Neural progenitor cell (in vitro differentiated cells): ENCODE results near the gene PRSS12. TPM values are rescaled to one million over a fixed set of nuclear protein-coding genes. Genes with fewer than 3 reads are reported as not detected.
A peak's percentile ranks its signal among the peaks of the same experiment; 100 is the strongest.

ENCODE experiments used
- DNase-seq: peaks from one replicate; pipeline ENCODE4 v3.0.0-alpha.2; 2016; ENCODE audit warnings: low spot score
- H2AFZ ChIP-seq: fragments of 200-600 bp; sonication (generic); replicated peaks from 2 replicates; pipeline ENCODE4 v1.6.1; 2016; ENCODE audit warnings: antibody characterized with exemption
- H3F3A ChIP-seq: fragments of 200-600 bp; sonication (generic); 2 replicates; pipeline ENCODE4 v1.6.1; 2016; ENCODE audit warnings: antibody characterized with exemption, low read depth
- H3K27ac ChIP-seq: fragments of 200-600 bp; sonication (generic); 2 replicates; pipeline ENCODE4 v1.5.1; 2016; ENCODE audit warnings: mild to moderate bottlenecking
- H3K27me3 ChIP-seq: fragments of 200-600 bp; sonication (generic); 2 replicates; pipeline ENCODE4 v1.6.1; 2016; ENCODE audit warnings: mild to moderate bottlenecking, moderate library complexity
- H3K36me3 ChIP-seq: fragments of 200-600 bp; sonication (generic); 2 replicates; pipeline ENCODE4 v1.5.1; 2016
- H3K4me1 ChIP-seq: fragments of 200-600 bp; sonication (generic); 2 replicates; pipeline ENCODE4 v1.6.1; 2016; ENCODE audit warnings: mixed run types
- H3K4me2 ChIP-seq: fragments of 200-600 bp; sonication (generic); 2 replicates; pipeline ENCODE4 v1.6.1; 2016
- H3K4me3 ChIP-seq: fragments of 200-600 bp; sonication (generic); 2 replicates; pipeline ENCODE4 v1.5.1; 2016
- H3K79me2 ChIP-seq: fragments of 200-600 bp; sonication (generic); 2 replicates; pipeline ENCODE4 v1.6.1; 2016; ENCODE audit warnings: low read depth
- H3K9ac ChIP-seq: fragments of 200-600 bp; sonication (generic); 2 replicates; pipeline ENCODE4 v1.6.1; 2016
- H3K9me3 ChIP-seq: fragments of 200-600 bp; sonication (generic); 2 replicates; pipeline ENCODE4 v1.5.1; 2016; ENCODE audit warnings: low read depth
- H4K20me1 ChIP-seq: fragments of 200-600 bp; sonication (generic); 2 replicates; pipeline ENCODE4 v1.6.1; 2016; ENCODE audit warnings: low read depth
- H3K27ac Mint-ChIP-seq: 3 replicates; pipeline ENCODE4 v1.8.0; 2021; ENCODE audit warnings: mixed read lengths
- H3K27me3 Mint-ChIP-seq: 2 replicates; pipeline ENCODE4 v1.8.0; 2022; ENCODE audit warnings: low read depth, mild to moderate bottlenecking, inconsistent platforms, moderate library complexity, mixed read lengths; ENCODE audit not compliant: insufficient read depth
- H3K36me3 Mint-ChIP-seq: 3 replicates; pipeline ENCODE4 v1.8.0; 2021; ENCODE audit warnings: mixed read lengths
- H3K4me1 Mint-ChIP-seq: 3 replicates; pipeline ENCODE4 v1.8.0; 2021; ENCODE audit warnings: mixed read lengths
- H3K4me3 Mint-ChIP-seq: 3 replicates; pipeline ENCODE4 v1.8.0; 2021; ENCODE audit warnings: mild to moderate bottlenecking, moderate library complexity, mixed read lengths
- H3K9me3 Mint-ChIP-seq: 3 replicates; pipeline ENCODE4 v1.8.0; 2020; ENCODE audit warnings: mixed read lengths
- CTCF ChIP-seq: fragments of 200-600 bp; sonication (generic); IDR thresholded peaks from 2 replicates; pipeline ENCODE4 v1.5.1; 2017; ENCODE audit warnings: antibody characterized with exemption, mild to moderate bottlenecking
- EZH2 ChIP-seq: fragments of 200-600 bp; sonication (generic); IDR thresholded peaks from 2 replicates; pipeline ENCODE4 v1.6.1; 2017; ENCODE audit warnings: antibody characterized with exemption, mild to moderate bottlenecking, moderate library complexity
- EZH2phosphoT487 ChIP-seq: fragments of 200-600 bp; sonication (generic); IDR thresholded peaks from 2 replicates; pipeline ENCODE4 v1.6.1; 2017; ENCODE audit warnings: antibody characterized with exemption
- total RNA-seq: library from RNA; depleted of rRNA; stranded (reverse); fragments of >200 nt; gene quantifications from 2 replicates; pipeline ENCODE4 v1.2.3, GENCODE V29; 2015; ENCODE audit warnings: low replicate concordance

Gene PRSS12
- total RNA-seq, 1 donor from 2014 or later, result 1.9 TPM

DNA sequence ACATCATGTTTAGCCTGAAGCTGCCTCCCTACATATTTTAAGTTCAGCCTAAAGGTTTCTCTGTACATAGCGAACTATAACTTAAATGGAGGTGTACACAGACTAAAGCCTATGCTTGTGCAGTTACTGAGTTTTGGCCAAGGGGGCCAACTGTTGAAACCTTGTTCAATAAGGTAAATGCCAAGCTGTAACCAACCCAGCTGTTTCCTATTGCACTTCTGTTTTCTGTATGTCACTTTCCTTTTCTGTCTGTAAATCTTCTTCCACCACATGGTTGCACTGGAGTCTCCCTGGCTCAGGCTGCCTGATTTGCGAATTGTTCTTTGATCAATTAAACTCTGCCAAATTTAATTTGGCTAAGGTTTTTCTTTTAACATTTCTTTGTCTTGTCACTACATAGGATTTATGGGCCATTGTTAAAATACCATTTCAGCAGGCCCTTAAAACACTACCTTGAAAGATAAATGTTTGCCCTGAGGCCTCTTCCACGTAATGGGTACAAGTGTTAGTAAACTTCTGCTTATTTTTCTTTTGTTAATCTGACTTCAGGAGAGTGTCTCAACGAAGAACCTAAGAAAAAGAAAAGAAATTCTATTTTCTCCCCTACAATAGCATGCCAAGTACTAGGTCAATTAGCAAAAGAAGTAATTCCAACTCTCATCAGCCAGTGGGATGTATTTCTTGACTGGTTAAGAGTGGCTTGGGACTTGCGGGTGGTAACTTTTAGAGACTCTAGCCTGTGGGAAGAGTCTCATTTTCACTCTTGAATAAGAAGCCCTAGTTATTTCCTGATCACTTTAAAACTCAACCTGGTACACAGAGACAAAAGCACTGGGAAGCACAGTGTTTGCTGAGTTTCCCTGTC lies 45.7 kb upstream of the PRSS12 start:
- no peak overlapping the region for H3K27ac Mint-ChIP-seq
- peaks cover 2% of the 10 kb centered on the region for H3K27me3 Mint-ChIP-seq
- no peak for TF ChIP-seq EZH2
- TF ChIP-seq CTCF, result no peak
- TF ChIP-seq EZH2phosphoT487, result no peak
- Histone ChIP-seq H3K9me3 (no peaks in the 10 kb centered on the region), H3K27ac (no peak overlapping the region), H3K4me2 (no peak overlapping the region), H2AFZ (no peak overlapping the region), H3K4me1 (peaks cover 30% of the 10 kb centered on the region), H3K9ac (no peak overlapping the region), H4K20me1 (no peaks in the 10 kb centered on the region), H3F3A (no peaks in the 10 kb centered on the region), H3K36me3 (no peaks in the 10 kb centered on the region), H3K27me3 (no peaks in the 10 kb centered on the region), H3K79me2 (no peaks in the 10 kb centered on the region), H3K4me3 (no peak overlapping the region)
- no peak overlapping the region for H3K4me3 Mint-ChIP-seq
- DNase-seq, result no peak
- no peaks in the 10 kb centered on the region for H3K36me3 Mint-ChIP-seq
- H3K4me1 Mint-ChIP-seq, result peaks cover 16% of the 10 kb centered on the region
- no peaks in the 10 kb centered on the region for H3K9me3 Mint-ChIP-seq

- H2AFZ ChIP-seq, result no peak overlapping the region
- H3K4me1 ChIP-seq, result peaks cover 30% of the 10 kb centered on the region
- Mint-ChIP-seq H3K27me3 (peaks cover 4% of the 10 kb centered on the region), H3K27ac (no peak overlapping the region), H3K36me3 (no peaks in the 10 kb centered on the region), H3K4me1 (peaks cover 16% of the 10 kb centered on the region), H3K4me3 (no peak overlapping the region), H3K9me3 (peaks cover 2% of the 10 kb centered on the region)
- H3K79me2 ChIP-seq, result no peaks in the 10 kb centered on the region
- H3F3A ChIP-seq, result no peaks in the 10 kb centered on the region
- DNase-seq, result no peak
- no peak overlapping the region for H3K27ac ChIP-seq
- H3K27me3 ChIP-seq, result no peaks in the 10 kb centered on the region
- no peaks in the 10 kb centered on the region for H3K36me3 ChIP-seq
- H3K9ac ChIP-seq, result no peak overlapping the region
- no peak overlapping the region for H3K4me2 ChIP-seq
- no peaks in the 10 kb centered on the region for H3K9me3 ChIP-seq
- no peak overlapping the region for H3K4me3 ChIP-seq
- TF ChIP-seq EZH2phosphoT487, result no peak
- no peak for TF ChIP-seq CTCF
- TF ChIP-seq EZH2, result no peak
- no peaks in the 10 kb centered on the region for H4K20me1 ChIP-seq
Observed at GRCh38 chr4:118397623-118397979, 44.8 kb upstream of the PRSS12 start.

DNA sequence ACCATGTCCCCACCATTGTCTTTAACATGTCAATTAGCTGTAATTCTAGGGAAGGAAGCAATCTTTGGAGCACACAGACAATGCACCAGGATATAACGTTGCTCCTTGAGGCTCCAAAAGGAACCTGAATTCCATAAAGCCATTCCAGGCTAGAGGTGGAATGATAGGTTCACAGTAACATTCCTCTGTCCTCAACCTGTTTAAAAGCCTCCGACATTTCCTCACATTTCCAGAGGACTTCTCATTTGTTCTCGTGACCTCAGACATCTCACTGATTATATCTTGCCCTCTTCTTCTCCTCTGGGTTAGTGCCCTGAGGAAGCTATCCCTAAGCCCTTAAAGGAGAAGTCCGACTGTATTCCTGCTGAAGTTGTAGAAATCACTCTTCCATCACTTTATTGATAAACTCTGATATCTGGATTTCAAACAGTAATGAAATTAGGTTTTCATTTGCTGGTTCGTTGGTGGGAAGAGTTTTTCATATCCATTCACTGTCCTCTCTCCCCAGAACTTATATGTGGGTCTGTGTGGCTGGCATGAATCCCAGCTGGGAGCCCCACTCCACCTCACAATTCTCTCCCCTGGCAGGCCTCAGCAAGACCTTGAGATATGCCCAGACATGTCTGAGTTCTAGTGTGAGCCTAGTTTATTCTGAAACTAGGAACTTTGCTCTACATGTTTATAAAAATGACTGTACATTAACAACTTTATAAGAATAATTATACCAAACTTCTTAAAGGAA lies 44.2 kb upstream of the PRSS12 start:
- Histone ChIP-seq H3K27ac (no peak overlapping the region), H3K9me3 (no peaks in the 10 kb centered on the region), H3K4me3 (no peak overlapping the region), H3K4me1 (peaks cover 30% of the 10 kb centered on the region), H3K27me3 (no peaks in the 10 kb centered on the region), H3K79me2 (no peaks in the 10 kb centered on the region), H3K36me3 (no peaks in the 10 kb centered on the region), H3K4me2 (no peak overlapping the region), H3K9ac (no peak overlapping the region), H3F3A (no peaks in the 10 kb centered on the region), H2AFZ (peak overlapping the region; percentile 26), H4K20me1 (no peaks in the 10 kb centered on the region)
- H3K4me1 Mint-ChIP-seq, result peaks cover 16% of the 10 kb centered on the region
- H3K27ac Mint-ChIP-seq, result no peak overlapping the region
- peaks cover 2% of the 10 kb centered on the region for H3K9me3 Mint-ChIP-seq
- DNase-seq, result no peak
- no peaks in the 10 kb centered on the region for H3K36me3 Mint-ChIP-seq
- peaks cover 4% of the 10 kb centered on the region for H3K27me3 Mint-ChIP-seq
- no peak overlapping the region for H3K4me3 Mint-ChIP-seq
- TF ChIP-seq EZH2phosphoT487 (no peak), EZH2 (no peak)
